PC-3 (cell line): Measurements from ENCODE around the gene PTPRA.

ENCODE experiments used
- EZH2 ChIP-seq: fragments of 300-600 bp; sonication (generic); IDR thresholded peaks from one replicate; pipeline ENCODE4 v1.6.1; 2017; ENCODE audit warnings: antibody characterized with exemption, mild to moderate bottlenecking, low read length; ENCODE audit not compliant: unreplicated experiment
- TF ChIP-seq, protein P1 (sequence below): fragments of 300-600 bp; sonication (generic); conservative IDR thresholded peaks from 2 replicates; pipeline ENCODE4 v1.5.1; 2017; ENCODE audit warnings: antibody characterized with exemption, low read depth, mild to moderate bottlenecking, low read length

DNA sequence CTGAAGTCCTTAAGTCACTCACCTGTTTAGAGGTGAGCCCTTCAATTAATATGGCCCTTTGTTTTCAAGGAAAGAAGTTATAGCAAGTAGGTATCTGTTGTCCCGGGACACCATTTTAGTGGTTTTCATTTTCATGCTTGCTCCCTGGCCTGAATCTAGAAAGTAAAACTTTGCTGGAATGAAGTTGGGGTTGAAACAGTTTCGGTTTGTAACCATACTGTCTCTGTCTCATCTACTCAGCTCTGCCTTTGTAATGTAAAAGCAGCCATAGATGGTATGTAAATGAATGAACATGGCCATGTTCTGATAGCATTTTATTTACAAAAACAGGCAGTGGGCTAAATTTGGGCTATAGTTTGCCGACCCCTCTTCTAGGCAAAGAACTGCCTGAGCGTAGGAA is 105.2 kb downstream of the PTPRA start:
- TF ChIP-seq, protein P1, sequence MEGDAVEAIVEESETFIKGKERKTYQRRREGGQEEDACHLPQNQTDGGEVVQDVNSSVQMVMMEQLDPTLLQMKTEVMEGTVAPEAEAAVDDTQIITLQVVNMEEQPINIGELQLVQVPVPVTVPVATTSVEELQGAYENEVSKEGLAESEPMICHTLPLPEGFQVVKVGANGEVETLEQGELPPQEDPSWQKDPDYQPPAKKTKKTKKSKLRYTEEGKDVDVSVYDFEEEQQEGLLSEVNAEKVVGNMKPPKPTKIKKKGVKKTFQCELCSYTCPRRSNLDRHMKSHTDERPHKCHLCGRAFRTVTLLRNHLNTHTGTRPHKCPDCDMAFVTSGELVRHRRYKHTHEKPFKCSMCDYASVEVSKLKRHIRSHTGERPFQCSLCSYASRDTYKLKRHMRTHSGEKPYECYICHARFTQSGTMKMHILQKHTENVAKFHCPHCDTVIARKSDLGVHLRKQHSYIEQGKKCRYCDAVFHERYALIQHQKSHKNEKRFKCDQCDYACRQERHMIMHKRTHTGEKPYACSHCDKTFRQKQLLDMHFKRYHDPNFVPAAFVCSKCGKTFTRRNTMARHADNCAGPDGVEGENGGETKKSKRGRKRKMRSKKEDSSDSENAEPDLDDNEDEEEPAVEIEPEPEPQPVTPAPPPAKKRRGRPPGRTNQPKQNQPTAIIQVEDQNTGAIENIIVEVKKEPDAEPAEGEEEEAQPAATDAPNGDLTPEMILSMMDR, result no peak
- TF ChIP-seq EZH2, result no peak
